Mammary epithelial cell (primary cell): ENCODE data around the gene WWP2.

Experiments used
- CTCF ChIP-seq, 2 donors: IDR thresholded peaks in 1 of 2; conservative IDR thresholded peaks in 1 of 2; 2 replicates each; pipeline ENCODE4 v1.5.1; 2011 to 2012; ENCODE audit warnings: inconsistent platforms in 2 of 2, low read length in 2 of 2, mild to moderate bottlenecking in 2 of 2, control low read depth in 1 of 2, low read depth in 1 of 2; ENCODE audit not compliant: insufficient read depth in 1 of 2; ENCODE audit errors: extremely low read depth in 1 of 2
- EZH2 ChIP-seq: IDR thresholded peaks from 2 replicates; pipeline ENCODE4 v1.6.1; 2012; ENCODE audit warnings: low read length, inconsistent platforms, borderline replicate concordance

- TF ChIP-seq CTCF (conservative IDR thresholded peaks at IDR 0.05 in 1 of 2, IDR thresholded peaks at IDR 0.05 in 1 of 2; ENCODE audit: extremely low read depth in 1 of 2, insufficient read depth in 1 of 2, low read depth in 1 of 2, low read length in 2 of 2) (no peak), EZH2 (no peak)
These were observed 15.0 kb upstream of the WWP2 start for GRCh38 chr16:69747115-69747514.
